Stomach (tissue), 9 donors: ENCODE data around the gene SRGAP2C. TPM values are rescaled to one million over a fixed set of nuclear protein-coding genes. Genes with fewer than 3 reads are reported as not detected.
A peak's percentile ranks its signal among the peaks of the same experiment; 100 is the strongest.
"Not testable (repeated sequence)": the region's sequence is repeated elsewhere in the genome, so short reads cannot be mapped to it uniquely, and the experiment has no call there.

ENCODE experiments used
- DNase-seq, 2 donors: peaks; one replicate each; pipeline versions ENCODE4 v3.0.0 to v3.0.0-alpha.2; 2013 to 2019
- H3K27ac ChIP-seq, 5 donors: fragments of 200-600 bp in 4 of 5; sonication (generic) in 4 of 5; one replicate each; pipeline ENCODE4 v1.5.1; 2013 to 2019; ENCODE audit warnings: mild to moderate bottlenecking in 1 of 5, moderate library complexity in 1 of 5
- H3K27me3 ChIP-seq, 3 donors: fragments of 200-600 bp; sonication (generic); one replicate each; pipeline ENCODE4 v1.5.1; 2017 to 2019; ENCODE audit warnings: mixed run types in 1 of 3
- H3K36me3 ChIP-seq, 4 donors: fragments of 200-600 bp; sonication (generic); 1 replicate in 3 of 4; 2 replicates in 1 of 4; pipeline ENCODE4 v1.5.1; 2016 to 2019
- H3K4me1 ChIP-seq, 4 donors: fragments of 200-600 bp; sonication (generic); one replicate each; pipeline ENCODE4 v1.5.1; 2016 to 2019
- H3K4me3 ChIP-seq, 4 donors: fragments of 200-600 bp; sonication (generic) in 3 of 4; one replicate each; pipeline ENCODE4 v1.5.1; 2016 to 2019; ENCODE audit warnings: mild to moderate bottlenecking in 1 of 4
- H3K9me3 ChIP-seq, 4 donors: fragments of 200-600 bp; sonication (generic); one replicate each; pipeline ENCODE4 v1.5.1; 2016 to 2019
- WGBS, 5 donors: extraction: QIAGEN DNeasy Blood & Tissue Kit in 3 of 5; methylation state at CpG; one replicate each; pipeline versions ENCODE4 v1.1.5 to v1.1.7; 2013 to 2018; 5-methylcytosine and 5-hydroxymethylcytosine counted together
- intact Hi-C: fragments of 100-400 bp; cut with DNase I; formaldehyde crosslinking; loops from one replicate; pipeline ENCODE4 v1.15.1; 2023; ENCODE audit warnings: low total_unique reads
- polyA plus RNA-seq, 3 donors: library from polyadenylated mRNA; stranded (reverse); fragments of 200-250 nt; gene quantifications; one replicate each; pipeline ENCODE4 v1.2.3, GENCODE V29; 2013
- total RNA-seq, 5 donors: library from RNA; depleted of rRNA; stranded (reverse); fragments of >200 nt; gene quantifications; one replicate each; pipeline versions ENCODE4 v1.1.0 to v1.2.3, GENCODE V29; 2014 to 2016
- donor health status: healthy with polysubstance abuse.
- donor health status: Bipolar disorder and iron deficiency.
- donor health status: healthy.

The SRGAP2C gene
- total and polyA plus RNA-seq, 8 donors = 2.3 to 17.6 (median 4.4) TPM

- H3K9me3 ChIP-seq, H3K36me3 ChIP-seq, intact Hi-C loops: not testable (repeated sequence)
- peak in 1 of 2 donors; percentile 22 for DNase-seq
- WGBS, 5 donors = 3 to 7% (median 5%) methylated on average over 12 to 36 of the region's 38 CpGs
- Histone ChIP-seq H3K4me3 (peak overlapping the region; percentile 53 to 59 (median 56)), H3K4me1 (peaks cover 0 to 13% (median 4%) of the 10 kb centered on the region in 4 donors), H3K27me3 (peaks cover 0 to 15% (median 12%) of the 10 kb centered on the region in 3 donors), H3K27ac (peak overlapping the region in 2 of 5 donors; percentile 33 to 34)
Observed at GRCh38 chr1:121395718-121396201, 211.0 kb downstream of the SRGAP2C start.

- Histone ChIP-seq H3K27me3 (peaks cover 0 to 15% (median 12%) of the 10 kb centered on the region in 3 donors), H3K4me1 (peaks cover 0 to 13% (median 4%) of the 10 kb centered on the region in 4 donors), H3K4me3 (peak overlapping the region; percentile 53 to 59 (median 56)), H3K27ac (peak overlapping the region in 3 of 5 donors; percentile 32 to 72 (median 51))
- 1 to 8% (median 6%) methylated on average over 54 to 71 of the region's 88 CpGs for WGBS, 5 donors
- DNase-seq = peak; percentile 32 to 47
- H3K36me3 ChIP-seq, H3K9me3 ChIP-seq, intact Hi-C loops: not testable (repeated sequence)
Observed at GRCh38 chr1:121396335-121397081, 211.7 kb downstream of the SRGAP2C start.

- Histone ChIP-seq H3K4me1 (peaks cover 0 to 13% (median 4%) of the 10 kb centered on the region in 4 donors), H3K27ac (peak overlapping the region in 2 of 5 donors; percentile 51 to 72), H3K4me3 (peak overlapping the region; percentile 53 to 59 (median 56)), H3K27me3 (peaks cover 0 to 15% (median 12%) of the 10 kb centered on the region in 3 donors)
- intact Hi-C loops, DNase-seq, H3K9me3 ChIP-seq, H3K36me3 ChIP-seq: not testable (repeated sequence)
- WGBS, 5 donors = 39 to 76% (median 47%) methylated on average over 2 to 17 of the region's 22 CpGs; no CpG with 5 or more reads in 1 of the 5 donors
Observed at GRCh38 chr1:121397101-121397500, 212.3 kb downstream of the SRGAP2C start.

GRCh38 chr1:121399193-121399592 lies 214.4 kb downstream of the SRGAP2C start:
- H3K36me3 ChIP-seq, DNase-seq, H3K9me3 ChIP-seq, intact Hi-C loops, H3K4me3 ChIP-seq, H3K27ac ChIP-seq: not testable (repeated sequence)
- WGBS, 5 donors = 51 to 91% (median 77%) methylated on average over 4 to 5 of the region's 5 CpGs
- H3K27me3 ChIP-seq = peaks cover 0 to 15% (median 12%) of the 10 kb centered on the region in 3 donors
- peaks cover 0 to 13% (median 4%) of the 10 kb centered on the region in 4 donors for H3K4me1 ChIP-seq

- H3K9me3 ChIP-seq, DNase-seq, H3K27ac ChIP-seq, H3K4me3 ChIP-seq, H3K36me3 ChIP-seq, intact Hi-C loops: not testable (repeated sequence)
- Histone ChIP-seq H3K27me3 (peaks cover 0 to 15% (median 12%) of the 10 kb centered on the region in 3 donors), H3K4me1 (peaks cover 0 to 13% (median 4%) of the 10 kb centered on the region in 4 donors)
- 89 to 93% (median 90%) methylated on average over 3 of the region's 3 CpGs for WGBS, 5 donors
Observed at GRCh38 chr1:121400108-121400507, 215.3 kb downstream of the SRGAP2C start.

GRCh38 chr1:121400541-121401310 lies 216.0 kb downstream of the SRGAP2C start:
- Histone ChIP-seq H3K4me3 (peak overlapping the region in 1 of 4 donors; percentile 41), H3K27me3 (peaks cover 0 to 14% (median 10%) of the 10 kb centered on the region in 3 donors), H3K4me1 (peaks cover 0 to 11% (median 4%) of the 10 kb centered on the region in 4 donors)
- DNase-seq, H3K27ac ChIP-seq, H3K9me3 ChIP-seq, intact Hi-C loops, H3K36me3 ChIP-seq: not testable (repeated sequence)
- 74 to 90% (median 85%) methylated on average over 5 to 6 of the region's 6 CpGs for WGBS, 5 donors

- peak in 1 of 2 donors; percentile 2 for DNase-seq
- H3K9me3 ChIP-seq, H3K27me3 ChIP-seq, H3K36me3 ChIP-seq, H3K4me1 ChIP-seq, H3K27ac ChIP-seq, intact Hi-C loops: not testable (repeated sequence)
- peak overlapping the region; percentile 17 to 41 (median 28) for H3K4me3 ChIP-seq
- 27 to 53% (median 34%) methylated on average over 15 to 25 of the region's 26 CpGs for WGBS, 5 donors
Observed at GRCh38 chr1:121401375-121401955, 216.7 kb downstream of the SRGAP2C start.

GRCh38 chr1:121403254-121403653 lies 218.5 kb downstream of the SRGAP2C start:
- H3K4me1 ChIP-seq, H3K36me3 ChIP-seq, H3K9me3 ChIP-seq, H3K27me3 ChIP-seq, H3K27ac ChIP-seq, DNase-seq, intact Hi-C loops, H3K4me3 ChIP-seq: not testable (repeated sequence)
- WGBS, 5 donors = 92 to 100% (median 94%) methylated on average over 2 to 6 of the region's 7 CpGs
